C4-2B (cell line): Measurements from ENCODE around the gene RPL13.

Source experiments
- H3K27ac ChIP-seq: fragments of 450-650 bp; 2 replicates; pipeline ENCODE4 v1.5.1; 2017
- CTCF ChIP-seq: fragments of 450-650 bp; conservative IDR thresholded peaks from 2 replicates; pipeline ENCODE4 v1.5.1; 2017; ENCODE audit warnings: mild to moderate bottlenecking
- ZFX ChIP-seq: fragments of 450-650 bp; IDR thresholded peaks from 2 replicates; pipeline ENCODE4 v1.6.1; 2017

RPL13 gene

GRCh38 chr16:89589241-89589926, 28.9 kb downstream of the RPL13 start:
- TF ChIP-seq ZFX (no peak), CTCF (no peak)
- H3K27ac ChIP-seq = no peak overlapping the region

- H3K27ac ChIP-seq = no peak overlapping the region
- TF ChIP-seq CTCF = no peak
- no peak for TF ChIP-seq ZFX
Measured at GRCh38 chr16:89593841-89594240, 33.4 kb downstream of the RPL13 start.

- H3K27ac ChIP-seq = no peak overlapping the region
- TF ChIP-seq CTCF = no peak
- no peak for TF ChIP-seq ZFX
Measured at GRCh38 chr16:89595330-89596060, 35.0 kb downstream of the RPL13 start.

GRCh38 chr16:89596061-89596689, 35.7 kb downstream of the RPL13 start:
- H3K27ac ChIP-seq = no peak overlapping the region
- TF ChIP-seq ZFX (no peak), CTCF (no peak)

- no peak for TF ChIP-seq ZFX
- TF ChIP-seq CTCF = no peak
- no peak overlapping the region for H3K27ac ChIP-seq
Measured at GRCh38 chr16:89596957-89597649, 36.6 kb downstream of the RPL13 start.

- TF ChIP-seq CTCF (no peak), ZFX (no peak)
Measured at GRCh38 chr16:89598199-89598598, 37.7 kb downstream of the RPL13 start.

More at GRCh38 chr16:89598199-89598598, 37.7 kb downstream of the RPL13 start:
- no peak overlapping the region for H3K27ac ChIP-seq
